Smooth muscle cell (in vitro differentiated cells): ENCODE results near the gene AKAP12. TPM values are rescaled to one million over a fixed set of nuclear protein-coding genes. Genes with fewer than 3 reads are reported as not detected.

Source experiments
- DNase-seq: peaks from one replicate; lab custom pipeline; 2025; ENCODE audit not compliant: unreplicated experiment; lab: John Stamatoyannopoulos, UW
- H2AFZ ChIP-seq: fragments of 200-600 bp; sonication (generic); 2 replicates; pipeline ENCODE4 v1.6.0; 2016; ENCODE audit warnings: antibody characterized with exemption, low read depth, mild to moderate bottlenecking
- H3F3A ChIP-seq: fragments of 200-600 bp; sonication (generic); 2 replicates; pipeline ENCODE4 v1.6.0; 2017; ENCODE audit warnings: antibody characterized with exemption, low read depth
- H3K27ac ChIP-seq: fragments of 200-600 bp; sonication (generic); 2 replicates; pipeline ENCODE4 v1.5.1; 2016; ENCODE audit warnings: low read depth, mild to moderate bottlenecking
- H3K27me3 ChIP-seq: fragments of 200-600 bp; sonication (generic); 2 replicates; pipeline ENCODE4 v1.6.1; 2016; ENCODE audit warnings: low read depth, mild to moderate bottlenecking
- H3K36me3 ChIP-seq: fragments of 200-600 bp; sonication (generic); 2 replicates; pipeline ENCODE4 v1.5.1; 2016; ENCODE audit warnings: low read depth
- H3K4me1 ChIP-seq: fragments of 200-600 bp; sonication (generic); 2 replicates; pipeline ENCODE4 v1.5.1; 2016; ENCODE audit warnings: low read depth
- H3K4me2 ChIP-seq: fragments of 200-600 bp; sonication (generic); 2 replicates; pipeline ENCODE4 v1.6.0; 2016; ENCODE audit warnings: mild to moderate bottlenecking
- H3K4me3 ChIP-seq: fragments of 200-600 bp; sonication (generic); 2 replicates; pipeline ENCODE4 v1.5.1; 2016; ENCODE audit warnings: mild to moderate bottlenecking
- H3K79me2 ChIP-seq: fragments of 200-600 bp; sonication (generic); 2 replicates; pipeline ENCODE4 v1.6.0; 2016; ENCODE audit warnings: low read depth, mild to moderate bottlenecking
- H3K9ac ChIP-seq: fragments of 200-600 bp; sonication (generic); 2 replicates; pipeline ENCODE4 v1.6.0; 2016; ENCODE audit warnings: low read depth
- H3K9me3 ChIP-seq: fragments of 200-600 bp; sonication (generic); replicated peaks from 2 replicates; pipeline ENCODE4 v1.5.1; 2016; ENCODE audit warnings: low read depth
- H4K20me1 ChIP-seq: fragments of 200-600 bp; sonication (generic); 2 replicates; pipeline ENCODE4 v1.6.0; 2016; ENCODE audit warnings: low read depth
- WGBS: methylation state at CpG from one replicate; pipeline ENCODE4 v1.1.7; 2016; ENCODE audit warnings: low lambda C conversion rate; 5-methylcytosine and 5-hydroxymethylcytosine counted together
- polyA plus RNA-seq: library from polyadenylated mRNA; unstranded; fragments of >200 nt; fragmentation: Nextera tagmentation; extraction: Ambion mirVana; gene quantifications from 2 replicates; pipeline ENCODE4 v1.2.1, GENCODE V29; 2016
- total RNA-seq: library from RNA; depleted of rRNA; stranded (reverse); fragments of >200 nt; gene quantifications from 2 replicates; pipeline ENCODE4 v1.2.3, GENCODE V29; 2014
- TF ChIP-seq, protein P1 (sequence below): fragments of 200-600 bp; sonication (generic); IDR thresholded peaks from 2 replicates; pipeline ENCODE4 v1.5.1; 2017; ENCODE audit warnings: borderline replicate concordance, mild to moderate bottlenecking, antibody characterized with exemption; ENCODE audit not compliant: insufficient read depth, poor library complexity, severe bottlenecking

Gene AKAP12, protein sequence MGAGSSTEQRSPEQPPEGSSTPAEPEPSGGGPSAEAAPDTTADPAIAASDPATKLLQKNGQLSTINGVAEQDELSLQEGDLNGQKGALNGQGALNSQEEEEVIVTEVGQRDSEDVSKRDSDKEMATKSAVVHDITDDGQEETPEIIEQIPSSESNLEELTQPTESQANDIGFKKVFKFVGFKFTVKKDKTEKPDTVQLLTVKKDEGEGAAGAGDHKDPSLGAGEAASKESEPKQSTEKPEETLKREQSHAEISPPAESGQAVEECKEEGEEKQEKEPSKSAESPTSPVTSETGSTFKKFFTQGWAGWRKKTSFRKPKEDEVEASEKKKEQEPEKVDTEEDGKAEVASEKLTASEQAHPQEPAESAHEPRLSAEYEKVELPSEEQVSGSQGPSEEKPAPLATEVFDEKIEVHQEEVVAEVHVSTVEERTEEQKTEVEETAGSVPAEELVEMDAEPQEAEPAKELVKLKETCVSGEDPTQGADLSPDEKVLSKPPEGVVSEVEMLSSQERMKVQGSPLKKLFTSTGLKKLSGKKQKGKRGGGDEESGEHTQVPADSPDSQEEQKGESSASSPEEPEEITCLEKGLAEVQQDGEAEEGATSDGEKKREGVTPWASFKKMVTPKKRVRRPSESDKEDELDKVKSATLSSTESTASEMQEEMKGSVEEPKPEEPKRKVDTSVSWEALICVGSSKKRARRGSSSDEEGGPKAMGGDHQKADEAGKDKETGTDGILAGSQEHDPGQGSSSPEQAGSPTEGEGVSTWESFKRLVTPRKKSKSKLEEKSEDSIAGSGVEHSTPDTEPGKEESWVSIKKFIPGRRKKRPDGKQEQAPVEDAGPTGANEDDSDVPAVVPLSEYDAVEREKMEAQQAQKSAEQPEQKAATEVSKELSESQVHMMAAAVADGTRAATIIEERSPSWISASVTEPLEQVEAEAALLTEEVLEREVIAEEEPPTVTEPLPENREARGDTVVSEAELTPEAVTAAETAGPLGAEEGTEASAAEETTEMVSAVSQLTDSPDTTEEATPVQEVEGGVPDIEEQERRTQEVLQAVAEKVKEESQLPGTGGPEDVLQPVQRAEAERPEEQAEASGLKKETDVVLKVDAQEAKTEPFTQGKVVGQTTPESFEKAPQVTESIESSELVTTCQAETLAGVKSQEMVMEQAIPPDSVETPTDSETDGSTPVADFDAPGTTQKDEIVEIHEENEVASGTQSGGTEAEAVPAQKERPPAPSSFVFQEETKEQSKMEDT (N-terminal part only)
- total RNA-seq (13.3 and 13.8 TPM in 2 replicates), polyA plus RNA-seq (10.7 and 23.3 TPM in 2 replicates)

DNA sequence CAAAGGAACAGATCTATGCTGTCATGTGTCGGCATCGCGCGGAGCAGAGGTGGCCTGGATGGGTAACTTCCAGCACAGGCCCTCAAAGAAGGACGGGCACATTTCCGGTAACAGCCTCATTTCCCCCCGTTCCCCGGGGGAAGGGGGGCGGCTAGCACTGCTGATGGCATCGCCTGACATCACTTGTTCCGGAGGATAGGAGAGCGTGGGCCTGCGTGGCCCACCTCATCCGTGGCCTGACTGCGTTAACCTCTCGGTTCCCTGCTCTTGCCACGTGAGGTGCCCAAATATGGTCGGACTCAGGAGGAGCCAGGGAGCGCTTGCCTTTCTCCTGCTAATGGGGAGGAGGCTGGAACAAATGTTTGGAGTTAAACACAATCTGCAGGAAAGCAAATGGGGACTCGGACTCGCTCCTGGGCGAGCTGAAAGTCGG is at the start of gene AKAP12:
TSS of gene AKAP12 (plus strand) at position 365 of the 433 bp plus-strand sequence. CDS start 596 bp downstream, outside the sequence.
- Histone ChIP-seq H3F3A (no peaks in the 10 kb centered on the region), H3K36me3 (no peaks in the 10 kb centered on the region), H3K4me3 (peak within 1 kb of the TSS; percentile 80), H3K9me3 (no peaks in the 10 kb centered on the region), H3K4me1 (no peaks in the 10 kb centered on the region), H3K4me2 (peak within 1 kb of the TSS; percentile 98), H3K9ac (no peak within 1 kb of the TSS), H2AFZ (peak within 1 kb of the TSS; percentile 91), H3K27ac (no peak within 1 kb of the TSS), H3K27me3 (no peaks in the 10 kb centered on the region), H4K20me1 (no peaks in the 10 kb centered on the region), H3K79me2 (peaks cover 12% of the 10 kb centered on the region)
- TF ChIP-seq, protein P1, sequence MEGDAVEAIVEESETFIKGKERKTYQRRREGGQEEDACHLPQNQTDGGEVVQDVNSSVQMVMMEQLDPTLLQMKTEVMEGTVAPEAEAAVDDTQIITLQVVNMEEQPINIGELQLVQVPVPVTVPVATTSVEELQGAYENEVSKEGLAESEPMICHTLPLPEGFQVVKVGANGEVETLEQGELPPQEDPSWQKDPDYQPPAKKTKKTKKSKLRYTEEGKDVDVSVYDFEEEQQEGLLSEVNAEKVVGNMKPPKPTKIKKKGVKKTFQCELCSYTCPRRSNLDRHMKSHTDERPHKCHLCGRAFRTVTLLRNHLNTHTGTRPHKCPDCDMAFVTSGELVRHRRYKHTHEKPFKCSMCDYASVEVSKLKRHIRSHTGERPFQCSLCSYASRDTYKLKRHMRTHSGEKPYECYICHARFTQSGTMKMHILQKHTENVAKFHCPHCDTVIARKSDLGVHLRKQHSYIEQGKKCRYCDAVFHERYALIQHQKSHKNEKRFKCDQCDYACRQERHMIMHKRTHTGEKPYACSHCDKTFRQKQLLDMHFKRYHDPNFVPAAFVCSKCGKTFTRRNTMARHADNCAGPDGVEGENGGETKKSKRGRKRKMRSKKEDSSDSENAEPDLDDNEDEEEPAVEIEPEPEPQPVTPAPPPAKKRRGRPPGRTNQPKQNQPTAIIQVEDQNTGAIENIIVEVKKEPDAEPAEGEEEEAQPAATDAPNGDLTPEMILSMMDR = no peak
- WGBS = 16% methylated on average over 22 of the region's 23 CpGs
- DNase-seq = peak; percentile 31

DNA sequence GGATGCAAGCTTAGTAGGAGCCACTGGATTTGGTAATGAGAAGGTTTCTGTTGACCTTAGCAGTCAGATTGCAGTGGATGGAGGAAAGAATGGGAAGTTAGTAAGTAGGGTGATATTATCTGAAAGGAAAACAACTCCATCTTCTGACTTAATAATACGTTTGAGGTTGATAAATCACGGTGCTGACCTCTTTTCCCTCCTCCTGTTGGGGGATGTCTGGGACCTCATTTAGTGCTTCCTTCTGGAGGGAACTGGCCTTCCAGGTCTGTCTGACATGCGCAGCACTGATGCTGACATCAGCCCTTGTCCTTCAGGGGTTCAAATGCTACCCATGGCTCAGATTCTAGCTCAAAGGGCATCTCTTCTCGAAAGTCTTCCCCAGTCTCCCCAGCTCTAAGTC is 48.2 kb upstream of the AKAP12 start:
- no peaks in the 10 kb centered on the region for H3K79me2 ChIP-seq
- no peaks in the 10 kb centered on the region for H3F3A ChIP-seq
- H3K27ac ChIP-seq = no peak overlapping the region
- H3K36me3 ChIP-seq = no peaks in the 10 kb centered on the region
- no peaks in the 10 kb centered on the region for H3K9me3 ChIP-seq
- no peaks in the 10 kb centered on the region for H4K20me1 ChIP-seq
- no peak overlapping the region for H3K4me3 ChIP-seq
- H3K4me1 ChIP-seq = no peaks in the 10 kb centered on the region
- WGBS = 79% methylated on average over 4 of the region's 4 CpGs
- no peak overlapping the region for H3K4me2 ChIP-seq
- no peak overlapping the region for H3K9ac ChIP-seq
- TF ChIP-seq, protein P1 = no peak
- no peaks in the 10 kb centered on the region for H3K27me3 ChIP-seq
- no peak for DNase-seq
- no peak overlapping the region for H2AFZ ChIP-seq

DNA sequence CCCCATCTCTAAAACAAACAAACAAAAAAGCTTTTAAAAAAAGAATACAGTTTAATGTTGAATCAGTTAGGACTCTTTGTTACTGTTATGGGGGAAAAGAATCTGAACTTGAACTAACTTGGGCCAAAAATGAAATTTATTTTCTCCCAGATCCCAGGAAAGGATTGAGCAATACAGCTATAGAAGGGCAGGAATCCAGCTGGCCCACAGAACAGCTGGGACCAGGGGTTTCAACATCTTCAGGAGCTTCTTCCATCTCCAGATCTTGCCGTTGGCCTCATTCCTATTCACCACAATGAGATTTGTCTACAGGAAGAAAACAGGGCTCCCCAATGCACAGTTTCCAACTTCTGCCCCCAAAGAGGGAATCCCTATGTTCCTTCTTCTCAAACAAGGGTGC is 43.2 kb upstream of the AKAP12 start:
- WGBS = 69% methylated on average over 1 of the region's 1 CpG
- H3K79me2 ChIP-seq = no peaks in the 10 kb centered on the region
- no peak overlapping the region for H3K27ac ChIP-seq
- H3K4me1 ChIP-seq = no peaks in the 10 kb centered on the region
- H3K36me3 ChIP-seq = no peaks in the 10 kb centered on the region
- no peaks in the 10 kb centered on the region for H4K20me1 ChIP-seq
- DNase-seq = no peak
- TF ChIP-seq, protein P1 = no peak
- H3K27me3 ChIP-seq = no peaks in the 10 kb centered on the region
- no peak overlapping the region for H3K4me2 ChIP-seq
- no peak overlapping the region for H3K4me3 ChIP-seq
- H3K9me3 ChIP-seq = no peaks in the 10 kb centered on the region
- no peaks in the 10 kb centered on the region for H3F3A ChIP-seq
- no peak overlapping the region for H3K9ac ChIP-seq
- no peak overlapping the region for H2AFZ ChIP-seq
